ENCODE data around the gene ADGRA3. TPM values are rescaled to one million over a fixed set of nuclear protein-coding genes. Genes with fewer than 3 reads are reported as not detected.

Gene ADGRA3
- total and polyA plus RNA-seq, 2 experiments from 2014 or later = 16.2 to 73.9 TPM

DNA sequence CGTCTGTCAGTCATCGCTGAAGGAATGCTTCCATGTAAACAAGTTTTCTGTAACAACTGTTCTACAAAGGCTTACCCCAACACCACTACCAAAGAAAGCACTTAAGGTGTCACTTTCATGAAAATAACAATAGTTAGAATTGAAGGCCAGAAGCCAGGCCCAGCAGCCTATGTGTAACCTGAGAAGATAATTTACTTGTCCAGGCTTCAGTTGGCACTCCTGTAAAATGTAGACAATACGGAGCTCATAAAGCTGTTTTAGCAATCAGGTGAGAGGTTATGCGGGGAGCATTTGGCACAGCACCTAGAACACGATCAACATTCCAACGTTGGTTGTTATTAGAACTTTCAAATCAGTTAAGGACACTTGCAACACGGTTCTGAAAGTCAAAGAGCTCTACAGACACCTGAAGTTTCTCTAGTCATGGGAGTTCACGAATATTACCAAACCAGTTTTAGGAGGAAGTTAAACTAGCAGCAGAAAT, 15.7 kb downstream of the ADGRA3 start:
- no peak for TF ChIP-seq EZH2 (IDR thresholded peaks at IDR 0.05; ENCODE audit: low read depth, unreplicated experiment)
- no peak for TF ChIP-seq REST (IDR thresholded peaks at IDR 0.05; ENCODE audit: unreplicated experiment)
- no peak for TF ChIP-seq ZNF114 (CRISPR knock-in tag; IDR thresholded peaks at IDR 0.05)
- TF ChIP-seq CREB1 (CRISPR knock-in tag; IDR thresholded peaks at IDR 0.05; ENCODE audit: low read depth) = no peak
- no peak for TF ChIP-seq ZNF331 (CRISPR knock-in tag; IDR thresholded peaks at IDR 0.05; ENCODE audit: low read depth)
- no peak for TF ChIP-seq JUNB (IDR thresholded peaks at IDR 0.05; ENCODE audit: unreplicated experiment)
- TF ChIP-seq ETS1 (IDR thresholded peaks at IDR 0.05) = no peak
- TF ChIP-seq, protein P1, sequence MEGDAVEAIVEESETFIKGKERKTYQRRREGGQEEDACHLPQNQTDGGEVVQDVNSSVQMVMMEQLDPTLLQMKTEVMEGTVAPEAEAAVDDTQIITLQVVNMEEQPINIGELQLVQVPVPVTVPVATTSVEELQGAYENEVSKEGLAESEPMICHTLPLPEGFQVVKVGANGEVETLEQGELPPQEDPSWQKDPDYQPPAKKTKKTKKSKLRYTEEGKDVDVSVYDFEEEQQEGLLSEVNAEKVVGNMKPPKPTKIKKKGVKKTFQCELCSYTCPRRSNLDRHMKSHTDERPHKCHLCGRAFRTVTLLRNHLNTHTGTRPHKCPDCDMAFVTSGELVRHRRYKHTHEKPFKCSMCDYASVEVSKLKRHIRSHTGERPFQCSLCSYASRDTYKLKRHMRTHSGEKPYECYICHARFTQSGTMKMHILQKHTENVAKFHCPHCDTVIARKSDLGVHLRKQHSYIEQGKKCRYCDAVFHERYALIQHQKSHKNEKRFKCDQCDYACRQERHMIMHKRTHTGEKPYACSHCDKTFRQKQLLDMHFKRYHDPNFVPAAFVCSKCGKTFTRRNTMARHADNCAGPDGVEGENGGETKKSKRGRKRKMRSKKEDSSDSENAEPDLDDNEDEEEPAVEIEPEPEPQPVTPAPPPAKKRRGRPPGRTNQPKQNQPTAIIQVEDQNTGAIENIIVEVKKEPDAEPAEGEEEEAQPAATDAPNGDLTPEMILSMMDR (conservative IDR thresholded peaks at IDR 0.05; ENCODE audit: low read depth in 2 of 2) = no peak
- TF ChIP-seq NANOG (IDR thresholded peaks at IDR 0.05; ENCODE audit: borderline replicate concordance) = no peak
- TF ChIP-seq, protein P2, sequence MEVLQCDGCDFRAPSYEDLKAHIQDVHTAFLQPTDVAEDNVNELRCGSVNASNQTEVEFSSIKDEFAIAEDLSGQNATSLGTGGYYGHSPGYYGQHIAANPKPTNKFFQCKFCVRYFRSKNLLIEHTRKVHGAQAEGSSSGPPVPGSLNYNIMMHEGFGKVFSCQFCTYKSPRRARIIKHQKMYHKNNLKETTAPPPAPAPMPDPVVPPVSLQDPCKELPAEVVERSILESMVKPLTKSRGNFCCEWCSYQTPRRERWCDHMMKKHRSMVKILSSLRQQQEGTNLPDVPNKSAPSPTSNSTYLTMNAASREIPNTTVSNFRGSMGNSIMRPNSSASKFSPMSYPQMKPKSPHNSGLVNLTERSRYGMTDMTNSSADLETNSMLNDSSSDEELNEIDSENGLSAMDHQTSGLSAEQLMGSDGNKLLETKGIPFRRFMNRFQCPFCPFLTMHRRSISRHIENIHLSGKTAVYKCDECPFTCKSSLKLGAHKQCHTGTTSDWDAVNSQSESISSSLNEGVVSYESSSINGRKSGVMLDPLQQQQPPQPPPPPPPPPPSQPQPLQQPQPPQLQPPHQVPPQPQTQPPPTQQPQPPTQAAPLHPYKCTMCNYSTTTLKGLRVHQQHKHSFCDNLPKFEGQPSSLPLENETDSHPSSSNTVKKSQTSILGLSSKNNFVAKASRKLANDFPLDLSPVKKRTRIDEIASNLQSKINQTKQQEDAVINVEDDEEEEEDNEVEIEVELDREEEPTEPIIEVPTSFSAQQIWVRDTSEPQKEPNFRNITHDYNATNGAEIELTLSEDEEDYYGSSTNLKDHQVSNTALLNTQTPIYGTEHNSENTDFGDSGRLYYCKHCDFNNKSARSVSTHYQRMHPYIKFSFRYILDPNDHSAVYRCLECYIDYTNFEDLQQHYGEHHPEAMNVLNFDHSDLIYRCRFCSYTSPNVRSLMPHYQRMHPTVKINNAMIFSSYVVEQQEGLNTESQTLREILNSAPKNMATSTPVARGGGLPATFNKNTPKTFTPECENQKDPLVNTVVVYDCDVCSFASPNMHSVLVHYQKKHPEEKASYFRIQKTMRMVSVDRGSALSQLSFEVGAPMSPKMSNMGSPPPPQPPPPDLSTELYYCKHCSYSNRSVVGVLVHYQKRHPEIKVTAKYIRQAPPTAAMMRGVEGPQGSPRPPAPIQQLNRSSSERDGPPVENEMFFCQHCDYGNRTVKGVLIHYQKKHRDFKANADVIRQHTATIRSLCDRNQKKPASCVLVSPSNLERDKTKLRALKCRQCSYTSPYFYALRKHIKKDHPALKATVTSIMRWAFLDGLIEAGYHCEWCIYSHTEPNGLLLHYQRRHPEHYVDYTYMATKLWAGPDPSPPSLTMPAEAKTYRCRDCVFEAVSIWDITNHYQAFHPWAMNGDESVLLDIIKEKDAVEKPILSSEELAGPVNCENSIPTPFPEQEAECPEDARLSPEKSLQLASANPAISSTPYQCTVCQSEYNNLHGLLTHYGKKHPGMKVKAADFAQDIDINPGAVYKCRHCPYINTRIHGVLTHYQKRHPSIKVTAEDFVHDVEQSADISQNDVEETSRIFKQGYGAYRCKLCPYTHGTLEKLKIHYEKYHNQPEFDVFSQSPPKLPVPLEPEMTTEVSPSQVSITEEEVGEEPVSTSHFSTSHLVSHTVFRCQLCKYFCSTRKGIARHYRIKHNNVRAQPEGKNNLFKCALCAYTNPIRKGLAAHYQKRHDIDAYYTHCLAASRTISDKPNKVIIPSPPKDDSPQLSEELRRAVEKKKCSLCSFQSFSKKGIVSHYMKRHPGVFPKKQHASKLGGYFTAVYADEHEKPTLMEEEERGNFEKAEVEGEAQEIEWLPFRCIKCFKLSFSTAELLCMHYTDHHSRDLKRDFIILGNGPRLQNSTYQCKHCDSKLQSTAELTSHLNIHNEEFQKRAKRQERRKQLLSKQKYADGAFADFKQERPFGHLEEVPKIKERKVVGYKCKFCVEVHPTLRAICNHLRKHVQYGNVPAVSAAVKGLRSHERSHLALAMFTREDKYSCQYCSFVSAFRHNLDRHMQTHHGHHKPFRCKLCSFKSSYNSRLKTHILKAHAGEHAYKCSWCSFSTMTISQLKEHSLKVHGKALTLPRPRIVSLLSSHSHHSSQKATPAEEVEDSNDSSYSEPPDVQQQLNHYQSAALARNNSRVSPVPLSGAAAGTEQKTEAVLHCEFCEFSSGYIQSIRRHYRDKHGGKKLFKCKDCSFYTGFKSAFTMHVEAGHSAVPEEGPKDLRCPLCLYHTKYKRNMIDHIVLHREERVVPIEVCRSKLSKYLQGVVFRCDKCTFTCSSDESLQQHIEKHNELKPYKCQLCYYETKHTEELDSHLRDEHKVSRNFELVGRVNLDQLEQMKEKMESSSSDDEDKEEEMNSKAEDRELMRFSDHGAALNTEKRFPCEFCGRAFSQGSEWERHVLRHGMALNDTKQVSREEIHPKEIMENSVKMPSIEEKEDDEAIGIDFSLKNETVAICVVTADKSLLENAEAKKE (CRISPR knock-in tag; IDR thresholded peaks at IDR 0.05) = no peak
- TF ChIP-seq POLR2AphosphoS5 (IDR thresholded peaks at IDR 0.05; ENCODE audit: low read depth) = no peak
- TF ChIP-seq EZH2phosphoT487 (IDR thresholded peaks at IDR 0.05; ENCODE audit: unreplicated experiment) = no peak
- TF ChIP-seq STAT1 (IDR thresholded peaks at IDR 0.05; ENCODE audit: unreplicated experiment) = no peak
- DNase-seq (ENCODE audit: low spot score) (no peak), ATAC-seq (no peak; the same call in 2 of the 3 replicates)
- Histone ChIP-seq H3F3A (replicated peaks; ENCODE audit: low read depth) (no peaks in the 10 kb centered on the region), H2AFZ (no peak overlapping the region), H4K20me1 (replicated peaks; ENCODE audit: insufficient read depth) (peaks cover 25% of the 10 kb centered on the region), H3K36me3 (ENCODE audit: insufficient read depth) (no peaks in the 10 kb centered on the region), H3K27ac (ENCODE audit: low read depth) (peak overlapping the region; percentile 7), H3K9me2 (ENCODE audit: insufficient read depth) (no peaks in the 10 kb centered on the region), H3K4me3 (no peak overlapping the region), H3K4me2 (peak overlapping the region; percentile 41), H3K79me2 (replicated peaks; ENCODE audit: insufficient read depth) (no peaks in the 10 kb centered on the region), H3K27me3 (ENCODE audit: insufficient read depth) (no peaks in the 10 kb centered on the region), H3K4me1 (ENCODE audit: insufficient read depth) (peaks cover 11% of the 10 kb centered on the region)
- H3K9me3 Mint-ChIP-seq = no peaks in the 10 kb centered on the region; the same call in 2 of the 3 replicates
- H3K4me3 Mint-ChIP-seq = no peak overlapping the region
- no peaks in the 10 kb centered on the region for H3K27me3 Mint-ChIP-seq (ENCODE audit: insufficient read depth, low read depth, poor library complexity)
- peaks cover 2% of the 10 kb centered on the region; the same call in 1 of the 3 replicates for H3K36me3 Mint-ChIP-seq (ENCODE audit: low read depth)
- H3K4me1 Mint-ChIP-seq = peaks cover 16% of the 10 kb centered on the region
- H3K27ac Mint-ChIP-seq = no peak overlapping the region

Data from GM23338 (cell line).